Stimulated activated CD8-positive, alpha-beta memory T cell treated with anti-CD3 and anti-CD28 coated beads, Interleukin-7, amount 100 ng/mL, for 24 hours (primary cell): ENCODE measurements around the gene HUNK.
"Not testable (repeated sequence)": the region's sequence is repeated elsewhere in the genome, so short reads cannot be mapped to it uniquely, and the experiment has no call there.

Experiments used
- DNase-seq: peaks from one replicate; pipeline ENCODE4 v3.0.0-alpha.2; 2020; ENCODE audit warnings: low read depth

The HUNK gene

GRCh38 chr21:31921079-31921478 lies 48.3 kb downstream of the HUNK start:
- DNase-seq, result no peak

- no peak for DNase-seq
Observed at GRCh38 chr21:31922881-31923280, 50.1 kb downstream of the HUNK start.

GRCh38 chr21:31923756-31924155 lies 50.9 kb downstream of the HUNK start:
- DNase-seq, result no peak

- DNase-seq, result no peak
Observed at GRCh38 chr21:31924548-31924947, 51.7 kb downstream of the HUNK start.

GRCh38 chr21:31926498-31926897 lies 53.7 kb downstream of the HUNK start:
- no peak for DNase-seq

- DNase-seq, result no peak
Observed at GRCh38 chr21:31927689-31928353, 55.0 kb downstream of the HUNK start.

GRCh38 chr21:31928656-31929055 lies 55.8 kb downstream of the HUNK start:
- DNase-seq, result no peak

- DNase-seq, result no peak
Observed at GRCh38 chr21:31929548-31929947, 56.7 kb downstream of the HUNK start.

- no peak for DNase-seq
Observed at GRCh38 chr21:31930001-31930400, 57.2 kb downstream of the HUNK start.

GRCh38 chr21:31931644-31932469 lies 59.0 kb downstream of the HUNK start:
- no peak for DNase-seq

GRCh38 chr21:31932470-31932764 lies 59.6 kb downstream of the HUNK start:
- DNase-seq, result no peak

GRCh38 chr21:31937303-31937702 lies 64.5 kb downstream of the HUNK start:
- no peak for DNase-seq

GRCh38 chr21:31938330-31939301 lies 65.8 kb downstream of the HUNK start:
- no peak for DNase-seq

GRCh38 chr21:31941694-31942093 lies 68.9 kb downstream of the HUNK start:
- no peak for DNase-seq

- no peak for DNase-seq
Observed at GRCh38 chr21:31943561-31943960, 70.7 kb downstream of the HUNK start.

- no peak for DNase-seq
Observed at GRCh38 chr21:31945141-31945540, 72.3 kb downstream of the HUNK start.

GRCh38 chr21:31945546-31945945 lies 72.7 kb downstream of the HUNK start:
- DNase-seq, result no peak

GRCh38 chr21:31946231-31946630 lies 73.4 kb downstream of the HUNK start:
- DNase-seq, result no peak

- not testable (repeated sequence) for DNase-seq
Observed at GRCh38 chr21:31946876-31947550, 74.2 kb downstream of the HUNK start.

GRCh38 chr21:31948676-31949075 lies 75.9 kb downstream of the HUNK start:
- no peak for DNase-seq

GRCh38 chr21:31952828-31953227 lies 80.0 kb downstream of the HUNK start:
- no peak for DNase-seq

GRCh38 chr21:31957631-31958030 lies 84.8 kb downstream of the HUNK start:
- no peak for DNase-seq
